Transverse colon (tissue), 4 donors: ENCODE results near the gene UMAD1. TPM values are rescaled to one million over a fixed set of nuclear protein-coding genes. Genes with fewer than 3 reads are reported as not detected.
"Not testable (repeated sequence)": the region's sequence is repeated elsewhere in the genome, so short reads cannot be mapped to it uniquely, and the experiment has no call there.

Experiments
- DNase-seq: peaks from one replicate; pipeline ENCODE4 v3.0.0-alpha.2; 2019
- H3K27ac ChIP-seq, 4 donors: fragments of 200-600 bp; sonication (generic); 2 replicates each; pipeline ENCODE4 v1.5.1; 2016 to 2018; ENCODE audit warnings: inconsistent platforms in 4 of 4
- H3K27me3 ChIP-seq: fragments of 200-600 bp; sonication (generic); 2 replicates; pipeline ENCODE4 v1.5.1; 2017; ENCODE audit warnings: inconsistent platforms
- H3K36me3 ChIP-seq, 4 donors: fragments of 200-600 bp; sonication (generic); 2 replicates each; pipeline ENCODE4 v1.5.1; 2017 to 2019; ENCODE audit warnings: inconsistent platforms in 4 of 4
- H3K4me1 ChIP-seq, 4 donors: fragments of 200-600 bp; sonication (generic); 2 replicates each; pipeline ENCODE4 v1.5.1; 2017 to 2020; ENCODE audit warnings: inconsistent platforms in 4 of 4
- H3K4me3 ChIP-seq, 4 donors: fragments of 200-600 bp; sonication (generic); 1 replicate in 1 of 4; 2 replicates in 3 of 4; pipeline versions ENCODE4 v1.5.1 to v1.6.1; 2017 to 2019; ENCODE audit warnings: inconsistent platforms in 4 of 4
- H3K9me3 ChIP-seq, 2 donors: fragments of 200-600 bp; sonication (generic); 2 replicates each; pipeline ENCODE4 v1.5.1; 2017 to 2019; ENCODE audit warnings: inconsistent platforms in 2 of 2
- CTCF ChIP-seq, 5 experiments: fragments of 200-600 bp in 3 of 5; fragments of 450-650 bp in 2 of 5; sonication (generic) in 3 of 5; IDR thresholded peaks; 1 replicate in 2 of 5; 2 replicates in 3 of 5; pipeline ENCODE4 v1.5.1; 2016 to 2017; ENCODE audit warnings: antibody characterized with exemption in 5 of 5, inconsistent platforms in 3 of 5, mild to moderate bottlenecking in 2 of 5, moderate library complexity in 1 of 5
- EP300 ChIP-seq: sonication (generic); formaldehyde crosslinking; IDR thresholded peaks from one replicate; pipeline ENCODE4 v1.6.1; 2017; ENCODE audit warnings: antibody characterized with exemption, low read depth
- POLR2A ChIP-seq: fragments of 450-650 bp; IDR thresholded peaks from one replicate; pipeline ENCODE4 v1.6.1; 2016; ENCODE audit warnings: antibody characterized with exemption, mild to moderate bottlenecking, moderate library complexity
- POLR2AphosphoS5 ChIP-seq, 3 donors: sonication (generic); formaldehyde crosslinking; IDR thresholded peaks; one replicate each; pipeline ENCODE4 v1.6.1; 2016; ENCODE audit warnings: antibody characterized with exemption in 3 of 3
- WGBS, 2 donors: methylation state at CpG; one replicate each; pipeline ENCODE4 v1.1.5; 2018; ENCODE audit warnings: low coverage in 1 of 2; 5-methylcytosine and 5-hydroxymethylcytosine counted together
- in situ Hi-C, 4 donors: fragments of 200-750 bp; cut with MboI; loops; one replicate each; pipeline versions ENCODE4 v1.15.0 to v1.15.1; 2017; ENCODE audit warnings: low sequenced_read_pairs in 3 of 4, low pct_ligation_motif_present in 1 of 4, low pct_unique_long_range_greater_than_20kb in 1 of 4
- intact Hi-C: fragments of 100-400 bp; cut with DNase I; formaldehyde crosslinking; loops from one replicate; pipeline ENCODE4 v1.15.1; 2023; ENCODE audit warnings: low total_unique reads
- total RNA-seq, 4 donors: library from RNA; depleted of rRNA; stranded (reverse); fragments of >200 nt; gene quantifications; one replicate each; pipeline ENCODE4 v1.1.0, GENCODE V29; 2016

Gene UMAD1
- total RNA-seq, 4 donors from 2014 or later = 0.40 to 21.3 (median 14.6) TPM

- Histone ChIP-seq H3K4me1 (peaks cover 3 to 27% (median 8%) of the 10 kb centered on the region in 4 donors), H3K4me3 (no peak overlapping the region), H3K27ac (no peak overlapping the region), H3K27me3 (no peaks in the 10 kb centered on the region), H3K9me3 (no peaks in the 10 kb centered on the region), H3K36me3 (no peaks in the 10 kb centered on the region)
- DNase-seq = no peak
- intact Hi-C loops (no loop called here), in situ Hi-C loops (no loop called here)
- TF ChIP-seq POLR2A = no peak
- TF ChIP-seq POLR2AphosphoS5 (IDR thresholded peaks at IDR 0.05) = no peak
- 51 to 75% methylated on average over 3 of the region's 3 CpGs for WGBS, 2 donors
These were observed 10.9 kb downstream of the UMAD1 start for GRCh38 chr7:7651479-7651878.

GRCh38 chr7:7652798-7653540 is 12.4 kb downstream of the UMAD1 start:
- H3K9me3 ChIP-seq = no peaks in the 10 kb centered on the region
- H3K4me1 ChIP-seq = peaks cover 3 to 27% (median 8%) of the 10 kb centered on the region in 4 donors
- TF ChIP-seq CTCF (IDR thresholded peaks at IDR 0.05) (no peak), EP300 (no peak), POLR2A (no peak), POLR2AphosphoS5 (IDR thresholded peaks at IDR 0.05) (no peak)
- in situ Hi-C loops = no loop called here
- no peaks in the 10 kb centered on the region for H3K36me3 ChIP-seq
- intact Hi-C loops = no loop called here
- no peak overlapping the region for H3K4me3 ChIP-seq
- no peak overlapping the region for H3K27ac ChIP-seq
- WGBS, 2 donors = 33 to 59% methylated on average over 1 of the region's 1 CpG
- no peaks in the 10 kb centered on the region for H3K27me3 ChIP-seq
- DNase-seq = no peak

- no peak overlapping the region for H3K4me3 ChIP-seq
- H3K9me3 ChIP-seq = no peaks in the 10 kb centered on the region
- TF ChIP-seq POLR2AphosphoS5 (IDR thresholded peaks at IDR 0.05) (no peak), CTCF (IDR thresholded peaks at IDR 0.05) (peak in 4 of 5 experiments; percentile 12 to 39 (median 25))
- no peak overlapping the region for H3K27ac ChIP-seq
- no peaks in the 10 kb centered on the region for H3K27me3 ChIP-seq
- no peaks in the 10 kb centered on the region for H3K36me3 ChIP-seq
- H3K4me1 ChIP-seq = peaks cover 3 to 27% (median 8%) of the 10 kb centered on the region in 4 donors
- intact Hi-C loops = no loop called here
- in situ Hi-C loops = no loop called here
- DNase-seq = no peak
- 83 to 86% methylated on average over 3 of the region's 3 CpGs for WGBS, 2 donors
These were observed 13.1 kb downstream of the UMAD1 start for GRCh38 chr7:7653593-7654187.

GRCh38 chr7:7654964-7655715 is 14.6 kb downstream of the UMAD1 start:
- Histone ChIP-seq H3K4me1 (peaks cover 3 to 27% (median 8%) of the 10 kb centered on the region in 4 donors), H3K27me3 (no peaks in the 10 kb centered on the region), H3K27ac (no peak overlapping the region), H3K4me3 (no peak overlapping the region), H3K9me3 (no peaks in the 10 kb centered on the region), H3K36me3 (no peaks in the 10 kb centered on the region)
- no peak for TF ChIP-seq POLR2A
- no peak for TF ChIP-seq CTCF (IDR thresholded peaks at IDR 0.05)
- TF ChIP-seq EP300 = no peak
- no peak for TF ChIP-seq POLR2AphosphoS5 (IDR thresholded peaks at IDR 0.05)
- in situ Hi-C loops (no loop called here), intact Hi-C loops (no loop called here)
- 80 to 96% methylated on average over 4 of the region's 4 CpGs for WGBS, 2 donors
- no peak for DNase-seq

GRCh38 chr7:7656459-7656858 is 15.9 kb downstream of the UMAD1 start:
- H3K9me3 ChIP-seq, H3K4me3 ChIP-seq, DNase-seq, intact Hi-C loops, H3K27me3 ChIP-seq, H3K27ac ChIP-seq, H3K36me3 ChIP-seq, in situ Hi-C loops: not testable (repeated sequence)
- H3K4me1 ChIP-seq = peaks cover 0 to 18% (median 0%) of the 10 kb centered on the region in 4 donors
- 94 to 95% methylated on average over 3 of the region's 3 CpGs for WGBS, 2 donors
